ENCODE data around the gene LIN52. TPM values are rescaled to one million over a fixed set of nuclear protein-coding genes. Genes with fewer than 3 reads are reported as not detected.

Gene LIN52
- total and polyA plus RNA-seq, 2 donors (not counting 3 experiments of a cell fraction or from before 2014, with no cell fraction given) = 6.6 to 9.7 TPM

DNA sequence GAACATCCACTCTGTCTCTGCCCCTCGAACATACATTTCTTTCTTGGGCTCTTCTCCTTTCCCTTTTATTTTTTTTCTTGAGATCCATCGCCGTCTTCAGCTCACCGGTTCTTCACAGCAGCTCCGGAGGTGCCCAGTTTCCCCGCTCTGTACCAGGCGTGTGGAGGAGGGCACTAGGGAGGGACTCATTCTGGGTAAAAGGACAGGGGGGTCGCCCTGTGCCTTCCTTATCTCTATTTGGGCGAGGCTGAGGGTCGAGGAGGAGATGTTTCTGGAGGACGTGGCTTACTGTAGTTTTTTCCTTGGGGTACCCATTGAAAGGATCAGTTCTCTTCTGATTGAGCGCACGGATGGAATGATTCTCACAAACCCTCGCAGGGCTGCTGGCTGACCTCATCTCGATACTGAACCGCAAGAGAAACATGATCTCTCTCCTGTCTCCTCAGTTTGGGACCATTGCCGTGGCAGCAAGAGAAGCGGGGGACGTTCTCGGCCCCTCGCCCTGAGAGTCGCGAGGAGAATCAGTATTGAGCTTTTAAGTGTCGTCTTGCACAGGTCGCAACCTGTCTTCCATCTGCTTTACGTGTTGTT is 386 bp downstream of the LIN52 start:
- no peaks in the 10 kb centered on the region for H3K27me3 ChIP-seq (ENCODE audit: control insufficient read depth in 2 of 2, insufficient read depth in 2 of 2, low read length in 2 of 2)
- peaks cover 33% of the 10 kb centered on the region for H3K4me1 ChIP-seq (ENCODE audit: control insufficient read depth, extremely low read depth, insufficient read depth, low read length)
- dilution Hi-C loops (cut with MboI; ENCODE audit: extremely low pct_ligation_motif_present, low sequenced_read_pairs) = no loop called here
- ChIA-PET POLR2A (no interaction called here), CTCF (no interaction called here)
- no peak for DNase-seq (ENCODE audit: low read depth, low spot score)
- no peaks in the 10 kb centered on the region for H3K9me1 ChIP-seq (replicated peaks; ENCODE audit: control insufficient read depth, extremely low read depth, insufficient read depth, low read length)
- FAIRE-seq = no peak
- intact Hi-C loops (cut with micrococcal nuclease) = no loop called here
- H3K9ac ChIP-seq (replicated peaks; ENCODE audit: extremely low read depth, insufficient read depth, low read length) = peak overlapping the region; percentile 88
- no peaks in the 10 kb centered on the region for H3K36me3 ChIP-seq (ENCODE audit: control insufficient read depth in 2 of 2, extremely low read depth in 1 of 2, insufficient read depth in 2 of 2, low read length in 2 of 2)
- no peaks in the 10 kb centered on the region for H4K20me1 ChIP-seq (replicated peaks; ENCODE audit: control insufficient read depth, extremely low read depth, insufficient read depth, low read length)
- H3K9me3 ChIP-seq (replicated peaks; ENCODE audit: control insufficient read depth, insufficient read depth, low read length) = no peaks in the 10 kb centered on the region
- peak overlapping the region; percentile 74 for H2AFZ ChIP-seq (ENCODE audit: low read depth, low read length)
- TSS peak; percentile 68 for BruUV-seq (replicated peaks)
- H3K79me2 ChIP-seq (ENCODE audit: control insufficient read depth, insufficient read depth, low read length) = no peaks in the 10 kb centered on the region
- H3K4me3 ChIP-seq (replicated peaks in 1 of 3; ENCODE audit: insufficient read depth in 1 of 3, low read depth in 1 of 3, low read length in 3 of 3) = peak overlapping the region; percentile 34 to 87 (median 59)
- H3K4me2 ChIP-seq (ENCODE audit: insufficient read depth, low read length) = peak overlapping the region; percentile 91
- peak overlapping the region; percentile 57 for H3K27ac ChIP-seq (ENCODE audit: insufficient read depth, low read depth, low read length)
- TF ChIP-seq, protein P1, sequence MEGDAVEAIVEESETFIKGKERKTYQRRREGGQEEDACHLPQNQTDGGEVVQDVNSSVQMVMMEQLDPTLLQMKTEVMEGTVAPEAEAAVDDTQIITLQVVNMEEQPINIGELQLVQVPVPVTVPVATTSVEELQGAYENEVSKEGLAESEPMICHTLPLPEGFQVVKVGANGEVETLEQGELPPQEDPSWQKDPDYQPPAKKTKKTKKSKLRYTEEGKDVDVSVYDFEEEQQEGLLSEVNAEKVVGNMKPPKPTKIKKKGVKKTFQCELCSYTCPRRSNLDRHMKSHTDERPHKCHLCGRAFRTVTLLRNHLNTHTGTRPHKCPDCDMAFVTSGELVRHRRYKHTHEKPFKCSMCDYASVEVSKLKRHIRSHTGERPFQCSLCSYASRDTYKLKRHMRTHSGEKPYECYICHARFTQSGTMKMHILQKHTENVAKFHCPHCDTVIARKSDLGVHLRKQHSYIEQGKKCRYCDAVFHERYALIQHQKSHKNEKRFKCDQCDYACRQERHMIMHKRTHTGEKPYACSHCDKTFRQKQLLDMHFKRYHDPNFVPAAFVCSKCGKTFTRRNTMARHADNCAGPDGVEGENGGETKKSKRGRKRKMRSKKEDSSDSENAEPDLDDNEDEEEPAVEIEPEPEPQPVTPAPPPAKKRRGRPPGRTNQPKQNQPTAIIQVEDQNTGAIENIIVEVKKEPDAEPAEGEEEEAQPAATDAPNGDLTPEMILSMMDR (IDR thresholded peaks at IDR 0.05; ENCODE audit: extremely low read depth in 1 of 2, insufficient read depth in 1 of 2, low read depth in 1 of 2, low read length in 2 of 2) = no peak
- TF ChIP-seq, protein P2, sequence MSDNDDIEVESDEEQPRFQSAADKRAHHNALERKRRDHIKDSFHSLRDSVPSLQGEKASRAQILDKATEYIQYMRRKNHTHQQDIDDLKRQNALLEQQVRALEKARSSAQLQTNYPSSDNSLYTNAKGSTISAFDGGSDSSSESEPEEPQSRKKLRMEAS (IDR thresholded peaks at IDR 0.05; ENCODE audit: insufficient read depth, insufficient read length) = peak; percentile 0

DNA sequence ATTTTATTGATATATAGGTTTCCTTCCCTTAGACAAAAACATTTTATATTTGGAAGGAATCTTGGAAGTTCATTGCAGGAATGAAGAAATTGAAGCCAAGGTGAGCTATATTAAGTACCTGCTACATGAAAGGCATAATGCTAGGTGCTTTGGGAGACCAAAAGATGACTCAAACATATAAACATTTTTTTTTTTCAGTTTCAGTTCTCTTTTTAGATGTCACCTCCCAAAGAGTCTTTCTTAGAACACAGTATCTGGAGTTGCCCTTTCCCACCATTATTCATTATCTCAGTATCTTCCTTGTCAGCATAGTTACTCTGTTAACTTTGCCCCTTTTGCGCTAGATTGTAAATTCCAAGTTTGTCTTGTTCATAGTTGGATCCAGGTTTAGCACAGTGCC is 1.1 kb downstream of the LIN52 start:
- Histone ChIP-seq H3K9me1 (replicated peaks; ENCODE audit: control insufficient read depth, extremely low read depth, insufficient read depth, low read length) (no peaks in the 10 kb centered on the region), H3K27me3 (ENCODE audit: control insufficient read depth in 2 of 2, insufficient read depth in 2 of 2, low read length in 2 of 2) (no peaks in the 10 kb centered on the region), H3K4me2 (ENCODE audit: insufficient read depth, low read length) (peak overlapping the region; percentile 91), H2AFZ (ENCODE audit: low read depth, low read length) (no peak overlapping the region), H3K79me2 (ENCODE audit: control insufficient read depth, insufficient read depth, low read length) (no peaks in the 10 kb centered on the region), H3K36me3 (ENCODE audit: control insufficient read depth in 2 of 2, extremely low read depth in 1 of 2, insufficient read depth in 2 of 2, low read length in 2 of 2) (no peaks in the 10 kb centered on the region), H3K9ac (replicated peaks; ENCODE audit: extremely low read depth, insufficient read depth, low read length) (peak overlapping the region; percentile 88), H3K27ac (ENCODE audit: insufficient read depth, low read depth, low read length) (no peak overlapping the region), H3K9me3 (replicated peaks; ENCODE audit: control insufficient read depth, insufficient read depth, low read length) (no peaks in the 10 kb centered on the region), H3K4me3 (replicated peaks in 1 of 3; ENCODE audit: insufficient read depth in 1 of 3, low read depth in 1 of 3, low read length in 3 of 3) (peak overlapping the region in 1 of 3 experiments; percentile 87), H4K20me1 (replicated peaks; ENCODE audit: control insufficient read depth, extremely low read depth, insufficient read depth, low read length) (no peaks in the 10 kb centered on the region), H3K4me1 (ENCODE audit: control insufficient read depth, extremely low read depth, insufficient read depth, low read length) (peaks cover 29% of the 10 kb centered on the region)
- POLR2A ChIA-PET = no interaction called here
- no peak for FAIRE-seq
- no peak for TF ChIP-seq EZH2 (IDR thresholded peaks at IDR 0.05; ENCODE audit: borderline replicate concordance, low read depth, low read length, severe bottlenecking)
- no peak for TF ChIP-seq MYC (IDR thresholded peaks at IDR 0.05; ENCODE audit: low read depth, low read length)
- TF ChIP-seq, protein P1 (IDR thresholded peaks at IDR 0.05; ENCODE audit: extremely low read depth in 1 of 2, insufficient read depth in 1 of 2, low read depth in 1 of 2, low read length in 2 of 2) = no peak
- TF ChIP-seq, protein P2 (IDR thresholded peaks at IDR 0.05; ENCODE audit: insufficient read depth, insufficient read length) = no peak
- TF ChIP-seq POLR2A (IDR thresholded peaks at IDR 0.05; ENCODE audit: low read depth, low read length) = no peak
- no peak for TF ChIP-seq JUN (IDR thresholded peaks at IDR 0.05; ENCODE audit: borderline replicate concordance, insufficient read depth, insufficient read length, low read depth)
- no peak for TF ChIP-seq POLR2AphosphoS5 (IDR thresholded peaks at IDR 0.05; ENCODE audit: insufficient read depth, low read depth, low read length)
- no peak for TF ChIP-seq FOS (IDR thresholded peaks at IDR 0.05; ENCODE audit: borderline replicate concordance, insufficient read depth, low read length)
- no peak for TF ChIP-seq GATA2 (IDR thresholded peaks at IDR 0.05; ENCODE audit: insufficient read depth, insufficient read length, low read depth, low read length)
- no peak for DNase-seq (ENCODE audit: low read depth, low spot score)
- CTCF ChIA-PET = no interaction called here
- no TSS peak for BruUV-seq (replicated peaks)
- intact Hi-C loops (cut with micrococcal nuclease) (no loop called here), dilution Hi-C loops (cut with MboI; ENCODE audit: extremely low pct_ligation_motif_present, low sequenced_read_pairs) (no loop called here)

Data from endothelial cell of umbilical vein (primary cell).